Activated gamma-delta T cell (primary cell): ENCODE data around the gene GGT6.

Experiments
- DNase-seq: peaks from one replicate; lab custom pipeline; 2025; lab: John Stamatoyannopoulos, UW

GGT6 gene

DNA sequence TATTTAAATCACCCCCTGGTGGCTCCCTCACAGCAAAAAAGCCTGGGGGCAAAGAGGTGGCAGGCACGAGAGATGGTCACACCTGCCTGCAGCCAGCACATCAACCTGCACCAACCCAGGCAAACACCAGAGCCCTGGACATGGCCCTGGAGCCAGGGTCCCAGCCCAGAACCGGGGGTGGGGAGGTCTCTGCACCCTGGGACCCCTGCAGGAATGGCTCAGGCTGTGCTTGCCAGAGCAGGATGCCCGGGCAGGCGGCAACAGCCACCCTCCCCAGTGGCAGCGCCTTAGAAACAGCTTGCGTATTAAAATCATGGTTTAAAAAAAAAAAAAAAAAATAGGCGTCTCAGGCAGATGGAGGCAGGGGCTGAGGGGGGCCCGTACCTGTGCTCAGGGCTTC lies 21.4 kb downstream of the GGT6 start:
- no peak for DNase-seq

DNA sequence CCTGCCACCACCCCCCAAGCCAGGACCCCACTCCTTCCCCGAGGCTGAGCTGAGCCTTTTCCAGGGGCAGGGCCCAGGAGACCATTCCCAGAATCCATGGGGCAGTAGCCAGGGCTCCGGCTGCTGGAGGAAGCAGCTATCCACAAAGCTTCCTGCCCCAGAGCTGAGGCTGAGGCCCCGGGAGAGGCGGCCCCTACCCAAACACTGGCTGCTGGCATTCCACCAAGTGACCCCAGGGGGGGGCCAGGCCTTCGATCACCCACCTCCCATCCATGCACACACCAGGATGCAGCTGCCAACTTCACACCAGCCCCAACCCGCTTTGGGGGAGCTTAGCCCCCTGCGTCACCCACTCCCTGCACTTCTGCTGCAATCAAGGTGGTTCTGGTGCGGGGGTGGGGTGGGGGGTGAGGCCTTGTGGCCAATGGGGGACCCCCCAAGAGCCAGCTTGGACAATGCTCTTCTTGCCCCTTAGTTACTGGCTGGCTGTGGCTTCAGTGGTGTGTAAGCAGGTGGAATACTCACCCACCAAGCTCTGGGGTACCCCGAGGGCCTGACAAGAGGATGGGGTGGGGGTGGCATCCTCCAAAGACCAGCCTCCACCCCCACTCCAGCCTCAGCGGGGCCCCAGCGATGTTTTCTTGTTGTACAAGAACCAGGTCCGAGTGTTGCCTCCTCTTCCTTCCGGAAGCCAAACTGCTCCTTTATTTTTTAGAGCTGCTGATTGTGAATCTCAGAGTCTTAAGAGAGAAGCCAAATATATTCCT lies 22.0 kb downstream of the GGT6 start:
- no peak for DNase-seq

DNA sequence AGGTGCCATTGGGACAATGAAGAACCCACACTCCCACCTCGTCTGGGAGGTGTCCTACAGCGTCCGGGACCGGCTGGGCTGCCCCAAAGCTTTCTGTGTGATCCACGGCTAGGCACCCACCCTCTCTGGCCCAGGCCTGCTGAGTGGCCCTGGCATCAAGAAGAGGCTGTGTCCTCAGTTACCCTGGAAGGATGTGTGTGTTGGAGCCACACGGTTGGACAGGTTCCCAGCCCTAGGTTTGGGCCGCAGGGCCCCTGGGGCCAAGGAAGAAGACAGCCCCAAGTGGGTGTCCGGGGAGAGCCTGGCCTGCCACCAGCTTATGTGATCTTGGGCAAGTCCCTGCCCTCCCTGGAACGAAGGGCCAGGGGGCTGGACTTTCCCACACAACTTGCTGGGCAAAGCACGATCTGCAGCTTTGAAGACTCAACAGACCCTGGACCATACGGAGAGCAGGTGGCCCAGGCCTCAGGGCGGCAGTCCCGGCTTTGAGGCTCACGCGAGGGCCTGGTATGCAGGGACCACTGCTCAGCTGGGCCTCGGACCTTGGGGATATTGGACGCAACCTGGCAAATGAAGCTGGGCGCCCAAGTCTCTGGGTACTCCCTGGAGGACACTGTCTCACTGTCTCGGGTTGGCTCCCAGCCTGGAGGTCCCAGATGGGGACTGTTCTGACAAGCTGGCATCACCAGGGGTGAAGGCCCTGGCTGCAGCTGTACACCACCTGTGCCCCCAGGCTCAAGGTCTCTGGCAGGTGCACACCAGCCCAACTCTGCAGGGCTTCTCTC lies 22.7 kb downstream of the GGT6 start:
- no peak for DNase-seq

DNA sequence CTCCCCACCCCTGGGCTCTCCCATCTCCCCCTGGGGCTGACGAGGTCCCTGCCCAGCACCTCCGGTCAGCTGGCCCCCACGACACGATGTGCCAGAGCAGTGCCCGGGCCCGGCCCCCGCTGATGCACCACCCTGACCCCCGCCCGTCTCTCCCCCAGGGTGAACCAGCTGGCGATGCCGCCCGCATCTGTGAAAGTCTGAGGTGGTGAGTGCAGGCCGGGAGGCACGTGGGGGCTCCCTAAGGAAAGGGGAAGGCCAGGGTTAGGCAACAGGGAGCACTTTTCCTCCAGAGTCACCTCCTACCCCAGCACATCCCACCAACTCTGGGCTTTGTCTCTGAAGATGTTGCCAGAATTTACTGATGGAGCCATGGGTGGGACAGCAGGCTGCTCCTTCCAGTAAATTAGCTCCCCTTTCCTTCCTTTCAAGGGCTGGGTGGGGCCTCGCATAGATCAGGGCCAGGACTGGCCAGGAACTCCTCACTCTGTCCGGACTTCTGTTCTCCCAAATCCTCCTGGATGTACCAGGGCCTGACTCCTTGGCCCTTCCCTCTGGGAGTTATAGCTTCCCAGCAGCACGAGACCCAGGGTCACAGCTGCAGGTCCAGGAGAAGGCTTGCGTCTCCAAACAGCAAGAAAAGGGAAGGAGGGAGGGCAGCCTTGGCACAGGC lies 23.5 kb downstream of the GGT6 start:
- no peak for DNase-seq

DNA sequence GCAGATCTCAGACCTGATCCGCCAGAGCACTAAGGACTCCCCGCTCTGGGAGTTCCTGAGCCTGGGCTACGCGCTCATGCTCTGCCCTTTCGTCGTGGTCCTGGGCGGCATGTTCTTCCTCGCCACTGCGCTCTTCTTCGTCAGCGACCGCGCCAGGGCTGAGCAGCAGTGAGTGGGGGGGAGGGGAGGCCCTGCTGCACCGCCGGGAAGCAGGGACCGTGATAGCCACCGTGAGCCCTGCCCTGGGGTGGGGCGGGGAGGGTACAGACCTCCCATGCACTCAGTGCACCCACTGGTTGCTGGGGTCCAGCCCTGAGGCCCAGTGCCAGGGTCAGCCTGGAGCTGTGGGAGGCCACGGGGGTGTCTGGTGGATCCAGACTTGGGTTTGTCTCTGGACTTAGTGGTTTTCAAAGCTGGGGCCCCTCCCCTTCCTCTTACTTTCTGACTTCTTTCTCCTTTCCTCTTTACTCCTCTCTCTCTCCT lies 24.1 kb downstream of the GGT6 start:
- no peak for DNase-seq

DNA sequence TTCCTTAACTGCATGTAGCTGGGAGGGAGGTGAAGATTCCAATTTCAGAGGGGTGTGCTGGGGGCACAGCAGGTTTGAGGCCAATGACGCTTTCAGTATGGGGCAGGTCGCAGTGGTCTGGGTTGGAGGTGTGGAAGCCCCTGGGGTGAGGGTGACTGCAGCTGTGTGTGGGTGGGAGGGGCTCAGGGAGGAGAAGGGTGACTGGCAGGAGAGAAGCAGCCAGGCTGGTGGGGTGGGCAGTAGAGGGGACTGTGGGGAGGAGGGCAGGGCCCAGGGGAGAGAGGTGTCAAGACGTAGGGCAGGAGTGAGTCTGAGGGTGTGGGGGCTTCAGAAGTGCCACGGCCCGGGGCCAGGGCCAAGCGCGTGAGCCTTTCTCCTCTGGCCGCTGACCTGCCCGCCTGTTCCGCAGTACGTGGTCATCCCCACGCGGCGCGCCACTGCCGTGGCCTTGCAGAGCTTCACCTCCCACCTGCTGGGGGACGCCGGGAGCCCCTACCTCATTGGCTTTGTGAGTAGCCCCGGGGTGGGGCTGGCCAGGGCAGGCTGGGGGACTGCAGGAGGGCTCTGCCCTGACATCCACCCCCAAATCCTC lies 24.6 kb downstream of the GGT6 start:
- DNase-seq = no peak

DNA sequence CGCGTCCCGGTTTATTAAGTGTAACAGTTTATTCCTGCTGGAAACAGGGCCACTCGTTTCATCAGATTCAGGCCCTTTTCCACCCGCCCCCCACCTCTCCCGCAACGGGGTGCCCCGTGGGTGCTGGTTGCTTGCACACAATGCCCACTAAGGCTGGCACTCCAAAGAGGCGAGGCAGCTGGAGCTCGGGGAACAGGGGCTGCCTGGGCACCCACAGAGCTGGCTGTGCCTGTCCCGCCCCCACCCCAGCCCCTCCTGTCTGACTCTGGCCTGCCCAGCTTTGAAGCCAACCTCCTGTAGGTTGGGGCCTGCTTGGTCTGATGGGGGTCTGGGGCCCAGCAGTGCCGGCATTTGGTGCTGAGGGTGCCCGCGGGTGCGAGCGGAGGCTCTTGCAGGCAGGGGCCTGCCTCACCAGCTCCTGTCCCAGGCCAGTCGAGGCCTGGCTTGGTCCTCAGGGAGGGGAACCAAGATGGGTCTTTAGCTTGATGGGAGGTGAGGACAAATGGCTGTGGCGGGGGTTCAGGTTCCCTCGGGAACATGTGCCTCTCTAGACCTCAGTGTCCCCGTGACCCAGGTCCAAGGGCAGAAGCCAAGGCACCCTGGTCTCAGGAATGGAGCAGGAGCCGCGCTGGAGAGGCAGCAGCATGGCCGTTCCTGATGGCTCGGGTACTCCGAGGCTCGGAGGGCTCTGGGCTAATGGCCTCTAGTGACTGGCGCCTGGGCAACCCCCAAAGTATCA lies 25.3 kb downstream of the GGT6 start:
- DNase-seq = no peak

DNA sequence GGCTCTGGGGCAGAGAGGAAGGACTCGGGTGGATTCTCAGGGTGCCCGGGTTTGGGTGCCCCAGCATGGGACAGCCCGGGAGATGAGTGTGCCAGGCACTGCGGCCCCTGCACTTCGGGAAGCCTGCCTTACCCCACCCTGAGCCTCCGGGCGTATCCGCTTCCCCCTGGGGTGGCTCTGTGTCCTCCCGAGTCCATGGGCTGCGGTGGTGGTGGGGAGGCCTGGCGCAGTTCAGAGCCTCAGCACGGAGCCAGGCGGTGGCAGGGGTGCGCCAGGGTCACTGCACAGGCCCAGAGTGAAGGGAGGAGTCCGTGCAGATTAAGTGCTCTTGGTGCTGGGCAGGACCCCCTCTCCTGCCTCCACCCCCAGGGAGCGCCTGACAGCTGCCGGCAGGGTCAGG lies 25.9 kb downstream of the GGT6 start:
- DNase-seq = no peak

DNA sequence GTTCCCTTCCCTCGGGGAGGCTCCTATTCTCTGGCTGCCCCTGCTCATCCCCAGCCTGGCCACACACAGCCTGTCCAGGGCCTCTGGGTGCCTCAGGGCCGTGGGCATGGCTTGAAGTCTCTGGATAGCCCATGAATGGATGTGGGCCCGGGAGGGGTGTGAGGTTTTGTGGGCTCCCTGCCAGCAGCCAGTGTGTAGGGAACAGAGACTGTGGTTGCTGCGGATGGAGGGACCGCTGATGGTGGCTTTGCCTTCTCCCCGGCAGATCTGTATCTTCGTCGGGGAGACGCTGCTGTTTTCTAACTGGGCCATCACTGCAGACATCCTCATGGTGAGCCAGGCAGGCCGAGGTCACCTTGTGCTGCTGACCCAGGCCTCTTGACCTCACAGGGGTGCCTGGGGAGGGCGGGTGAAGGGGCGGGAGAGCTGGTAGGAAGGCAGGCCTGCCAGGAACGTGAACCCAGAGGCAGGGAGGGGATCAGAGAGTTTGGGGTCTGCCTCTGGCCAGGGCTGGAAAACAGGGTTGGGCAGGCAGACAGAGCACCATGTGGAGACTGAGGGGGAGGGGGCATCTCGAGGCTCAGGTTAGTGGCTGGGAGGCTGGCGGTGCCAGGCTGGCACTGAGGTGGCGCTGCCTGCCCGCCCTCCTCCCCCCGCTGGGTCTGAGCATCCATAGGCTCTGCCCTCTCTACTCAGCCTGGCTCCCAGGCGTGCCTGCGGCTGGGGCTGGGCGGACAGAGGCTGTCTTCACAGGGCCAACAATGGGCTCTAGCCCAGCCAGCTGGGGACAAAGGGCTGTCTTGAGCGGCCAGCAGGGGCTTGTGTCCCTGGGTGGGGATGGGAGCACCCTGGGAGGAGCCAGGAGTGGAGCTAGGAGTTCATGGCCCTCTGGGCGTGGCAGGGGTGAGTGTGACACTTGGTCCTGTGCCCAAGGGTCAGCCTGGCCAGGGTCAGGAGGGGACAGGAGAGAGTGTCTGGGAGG lies 26.6 kb downstream of the GGT6 start:
- DNase-seq = no peak

DNA sequence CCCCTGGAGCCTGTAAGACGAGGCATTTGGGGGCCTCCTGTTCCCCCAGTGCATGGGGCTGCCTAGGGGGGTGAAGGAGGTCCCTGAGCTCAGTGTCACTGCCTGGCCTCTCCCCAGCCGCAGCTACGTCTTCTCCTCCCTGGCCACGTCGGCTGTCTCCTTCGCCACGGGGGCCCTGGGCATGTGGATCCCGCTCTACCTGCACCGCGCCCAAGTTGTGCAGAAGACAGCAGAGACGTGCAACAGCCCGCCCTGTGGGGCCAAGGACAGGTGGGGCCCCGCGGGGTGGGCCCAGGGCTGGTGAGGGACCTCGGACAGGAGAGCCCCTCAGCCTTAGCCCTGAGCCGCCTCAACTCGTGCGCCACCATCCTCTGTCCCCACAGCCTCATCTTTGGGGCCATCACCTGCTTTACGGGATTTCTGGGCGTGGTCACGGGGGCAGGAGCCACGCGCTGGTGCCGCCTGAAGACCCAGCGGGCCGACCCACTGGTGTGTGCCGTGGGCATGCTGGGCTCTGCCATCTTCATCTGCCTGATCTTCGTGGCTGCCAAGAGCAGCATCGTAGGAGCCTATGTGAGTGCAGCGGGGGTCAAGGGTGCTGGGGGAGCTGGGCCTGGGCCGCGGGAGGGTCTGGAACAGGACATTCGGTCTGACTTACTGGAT lies 27.4 kb downstream of the GGT6 start:
- DNase-seq = no peak

DNA sequence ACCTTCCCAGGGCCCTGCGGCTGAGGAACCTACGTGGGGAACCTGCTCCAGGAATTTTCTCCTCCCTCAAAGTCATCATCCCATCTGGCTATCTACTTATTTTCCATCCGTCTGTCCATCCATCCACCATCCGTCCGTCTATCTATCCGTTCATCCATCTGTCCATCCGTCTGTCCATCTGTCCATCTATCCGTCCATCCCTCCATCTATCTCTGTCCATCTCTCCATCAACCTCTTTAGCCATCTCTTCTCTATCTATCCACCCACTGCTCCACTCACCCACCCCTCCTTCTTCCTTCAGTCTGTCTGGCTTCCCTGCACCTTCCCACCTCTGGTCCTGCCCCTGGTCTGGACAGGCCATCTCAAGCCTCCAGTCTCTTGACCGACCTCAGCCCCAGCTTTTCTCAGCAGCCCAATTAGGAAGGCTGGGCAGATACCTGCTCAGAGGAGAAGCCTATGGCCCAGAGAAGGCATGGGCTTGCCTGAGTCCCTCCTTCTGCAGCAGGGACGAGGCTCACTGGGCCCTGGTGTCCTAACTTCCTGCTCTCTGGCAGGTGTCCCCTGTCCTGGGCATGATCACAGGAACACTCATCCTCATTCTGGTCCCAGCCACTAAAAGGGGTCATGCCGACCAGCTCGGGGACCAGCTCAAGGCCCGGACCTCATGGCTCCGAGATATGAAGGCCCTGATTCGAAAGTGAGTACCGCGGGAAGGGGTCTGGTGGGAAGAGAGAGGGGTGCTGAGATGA lies 28.2 kb downstream of the GGT6 start:
- DNase-seq = no peak

DNA sequence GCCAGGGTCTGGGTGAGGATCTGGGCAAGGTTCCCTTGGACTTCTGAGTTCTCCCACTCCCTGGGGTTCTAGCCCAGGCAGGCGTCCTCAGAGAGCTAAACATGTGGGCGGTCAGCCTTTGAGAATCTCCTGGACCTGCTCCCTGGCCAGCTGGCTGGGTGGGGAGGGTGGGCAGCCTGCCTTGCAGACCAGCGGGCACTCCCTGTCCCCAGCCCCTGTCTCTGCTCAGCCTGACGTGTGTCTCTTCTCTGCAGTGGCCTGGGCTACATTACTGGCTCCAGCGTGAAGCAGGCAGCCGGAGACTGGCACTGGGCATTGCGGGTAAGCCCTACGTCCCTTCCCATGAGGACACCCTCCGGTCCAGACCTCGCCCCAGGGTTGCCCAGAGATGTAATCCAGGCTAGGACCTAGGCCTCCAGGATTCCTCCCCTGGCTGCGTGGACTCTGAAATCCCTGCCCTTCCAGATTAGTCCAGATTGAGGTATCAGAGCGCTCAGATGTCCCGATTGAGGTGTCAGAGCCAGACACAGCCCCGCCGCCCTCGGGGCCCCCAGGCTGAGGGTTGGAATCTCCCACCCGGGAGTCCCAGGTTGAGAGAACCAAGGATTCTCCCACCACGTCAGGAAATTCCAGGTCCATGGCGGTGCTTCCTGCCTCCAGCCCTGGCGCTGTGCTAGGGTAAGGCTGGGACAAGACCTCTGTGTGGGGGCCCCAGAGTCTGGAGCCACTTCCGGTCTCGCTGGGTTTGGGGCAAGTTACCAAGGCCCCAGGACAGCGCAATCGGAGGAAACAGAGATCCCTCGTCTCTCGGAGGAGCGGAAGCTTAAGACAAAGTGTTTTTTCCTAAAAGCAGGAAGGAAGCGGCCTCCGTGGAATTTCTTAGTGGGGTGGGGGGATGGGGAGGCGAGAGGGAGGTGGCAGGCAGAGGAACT lies 29.3 kb downstream of the GGT6 start:
- no peak for DNase-seq

DNA sequence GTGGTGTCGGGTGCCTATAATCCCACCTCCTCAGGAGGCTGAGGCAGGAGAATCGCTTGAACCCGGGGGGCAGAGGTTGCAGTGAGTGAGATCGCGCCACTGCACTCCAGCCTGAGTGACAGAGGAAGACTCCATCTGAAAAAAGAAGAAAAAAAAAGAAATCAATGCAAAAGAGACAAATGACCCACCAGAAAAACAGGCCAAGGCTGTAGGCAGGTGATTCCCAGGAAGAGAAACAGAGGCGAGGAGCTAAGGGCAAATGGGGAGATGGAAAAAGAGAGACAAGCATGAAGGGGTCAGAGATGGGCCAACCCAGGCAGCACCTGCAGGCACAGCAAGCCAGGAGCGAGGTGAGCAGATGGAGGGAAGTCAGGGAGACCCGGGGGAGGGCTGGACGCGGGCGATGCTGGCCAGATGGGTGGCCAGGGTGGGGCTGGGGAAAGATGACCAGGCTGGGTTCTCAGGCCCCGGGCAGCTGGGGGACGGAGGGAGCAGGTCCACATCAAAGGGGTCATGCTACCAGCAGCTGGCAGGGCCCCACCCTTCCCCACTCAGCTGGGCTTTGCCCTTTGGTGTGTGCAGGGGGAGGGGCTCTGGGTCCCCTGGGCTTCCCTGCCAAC lies 30.7 kb downstream of the GGT6 start:
- no peak for DNase-seq

DNA sequence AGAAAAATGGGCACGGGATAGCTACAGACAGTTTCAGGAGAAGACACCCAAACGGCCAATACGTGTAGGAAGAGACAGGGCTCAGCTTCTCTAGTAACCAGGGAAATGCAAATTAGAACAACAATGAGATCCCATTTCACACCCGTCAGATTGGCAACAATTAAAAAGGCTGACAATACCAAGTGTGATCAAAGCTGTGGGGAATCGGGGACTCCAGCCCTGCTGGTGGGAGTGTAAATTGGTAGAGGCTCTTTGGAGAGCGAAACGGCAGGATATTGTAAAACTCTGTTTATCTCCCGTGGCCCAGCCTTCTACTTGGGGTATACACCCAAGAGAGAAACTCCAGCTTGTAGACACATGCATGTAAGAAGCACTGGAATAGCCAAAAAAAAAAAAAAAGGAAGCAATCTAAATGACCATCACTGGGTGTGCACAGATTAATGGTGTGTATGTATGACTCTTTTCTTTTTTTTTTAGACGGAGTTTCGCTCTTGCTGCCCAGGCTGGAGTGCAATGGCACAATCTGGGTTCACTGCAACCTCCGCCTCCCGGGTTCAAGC lies 32.7 kb downstream of the GGT6 start:
- DNase-seq = no peak

DNA sequence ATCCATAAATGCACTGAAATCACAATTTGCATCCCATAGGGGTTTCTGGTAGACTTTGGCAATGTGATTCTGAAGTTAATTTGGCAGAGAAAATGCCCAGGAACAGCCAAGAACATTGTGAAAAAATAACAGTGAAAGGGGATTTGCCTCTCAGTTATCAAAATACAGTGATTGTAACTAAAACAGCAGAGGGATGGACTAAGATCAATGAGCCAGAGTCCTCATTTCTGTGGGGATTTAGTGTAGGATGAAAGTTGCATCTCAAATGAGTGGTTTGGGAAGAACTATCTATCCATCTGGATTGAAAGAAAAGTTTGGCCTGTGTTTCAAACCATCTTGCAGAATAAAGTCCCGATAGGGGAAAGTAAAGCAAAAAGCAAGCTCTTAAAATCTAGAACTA lies 33.2 kb downstream of the GGT6 start:
- no peak for DNase-seq

DNA sequence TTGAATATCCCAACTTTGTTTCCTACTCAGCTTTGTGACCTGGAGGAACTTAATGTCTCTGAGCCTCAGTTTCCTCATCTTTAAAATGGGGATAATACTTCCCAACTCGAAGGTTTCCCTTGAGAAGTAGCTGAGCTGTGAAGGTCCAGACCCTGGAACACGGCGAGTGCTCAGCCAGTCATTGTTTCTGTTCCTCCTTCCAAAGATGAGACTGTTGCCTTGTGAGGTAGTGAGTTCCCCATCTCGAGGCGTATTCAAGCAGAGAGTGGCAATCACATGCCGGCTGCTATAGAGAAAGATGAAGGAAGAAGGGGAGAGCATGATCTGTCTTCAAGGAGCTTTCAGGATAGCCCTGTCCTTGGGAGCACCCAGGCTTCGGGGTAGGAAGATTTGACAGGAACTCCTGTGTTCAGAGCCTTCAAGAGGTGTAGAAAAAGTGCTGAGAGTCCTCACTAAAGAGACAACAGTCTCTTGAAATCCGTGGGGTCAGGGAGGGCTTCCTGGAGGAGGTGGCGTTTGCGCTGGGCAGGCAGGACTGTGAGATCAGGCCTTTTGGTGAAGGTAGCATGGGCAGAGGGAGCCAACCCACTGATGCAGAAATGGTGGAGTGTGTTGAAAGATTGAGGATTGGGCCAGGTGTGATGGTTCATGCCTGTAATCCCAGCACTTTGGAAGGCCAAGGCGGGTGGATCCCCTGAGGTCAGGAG lies 34.5 kb downstream of the GGT6 start:
- DNase-seq = no peak

DNA sequence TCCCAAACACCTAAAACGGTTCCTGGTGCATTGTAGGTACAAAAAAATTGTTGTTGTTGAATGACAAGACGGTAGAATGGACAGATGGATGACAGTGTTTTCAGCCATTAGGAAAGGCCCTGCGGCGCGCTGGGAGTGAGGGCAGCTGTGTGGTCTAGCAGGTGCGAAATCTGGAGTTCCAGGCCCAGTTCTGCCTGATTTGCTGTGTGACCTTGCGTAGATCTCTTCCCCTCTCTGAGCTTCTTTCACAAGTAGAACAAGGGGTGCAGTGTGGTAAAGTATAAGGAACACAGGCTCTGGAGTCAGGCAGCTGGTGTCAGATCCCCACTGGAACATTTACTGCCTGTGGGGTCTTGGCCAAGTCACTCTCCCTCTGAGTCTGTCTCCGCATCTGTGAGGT lies 36.4 kb downstream of the GGT6 start:
- no peak for DNase-seq
